Activated CD4-positive, alpha-beta T cell treated with anti-CD3 and anti-CD28 coated beads for 36 hours (primary cell): ENCODE measurements around the gene DSN1. TPM values are rescaled to one million over a fixed set of nuclear protein-coding genes. Genes with fewer than 3 reads are reported as not detected.

Experiments
- ATAC-seq: fragments of 200-7000 bp; cut with Tn5 transposase; one replicate; pipeline ENCODE4 v1.10.0; 2021; ENCODE audit warnings: mild to moderate bottlenecking, moderate library complexity
- CTCF ChIA-PET: fragments of 350-600 bp; sonication (Branson Sonifier 250); formaldehyde crosslinking; loops from one replicate; lab custom pipeline; 2021; ENCODE audit warnings: antibody characterized with exemption; lab: Charles Lee
- POLR2A ChIA-PET: fragments of 350-600 bp; sonication (Branson Sonifier 250); formaldehyde crosslinking; loops from one replicate; lab custom pipeline; 2021; ENCODE audit warnings: antibody characterized with exemption, inconsistent platforms; lab: Charles Lee
- DNase-seq: peaks from one replicate; pipeline ENCODE4 v3.0.0-alpha.2; 2020
- H3K27ac Mint-ChIP-seq: one replicate; pipeline ENCODE4 v1.8.0; 2021; ENCODE audit warnings: mixed read lengths
- H3K27me3 Mint-ChIP-seq: one replicate; pipeline ENCODE4 v1.8.0; 2021; ENCODE audit warnings: mixed read lengths
- H3K36me3 Mint-ChIP-seq: one replicate; pipeline ENCODE4 v1.8.0; 2021; ENCODE audit warnings: low read depth, mixed read lengths
- H3K4me1 Mint-ChIP-seq: one replicate; pipeline ENCODE4 v1.8.0; 2021; ENCODE audit warnings: mixed read lengths
- H3K4me3 Mint-ChIP-seq: one replicate; pipeline ENCODE4 v1.8.0; 2021; ENCODE audit warnings: mild to moderate bottlenecking, moderate library complexity, mixed read lengths
- H3K9me3 Mint-ChIP-seq: one replicate; pipeline ENCODE4 v1.8.0; 2021; ENCODE audit warnings: low read depth, mixed read lengths
- intact Hi-C, 2 experiments: fragments of 100-400 bp; cut with DNase I in 1 of 2; cut with micrococcal nuclease in 1 of 2; formaldehyde crosslinking; loops; one replicate each; pipeline versions ENCODE4 v1.14.2 to v1.15.1; 2022 to 2024; cut with DNase I, micrococcal nuclease
- total RNA-seq, 2 experiments: library from RNA; stranded (reverse); gene quantifications; one replicate each; pipeline ENCODE4 v1.2.3, GENCODE V29; 2021

Gene DSN1
- total RNA-seq, 2 experiments from 2014 or later: 20.4 to 20.7 TPM

- no peaks in the 10 kb centered on the region for H3K4me1 Mint-ChIP-seq
- no peak overlapping the region for H3K27ac Mint-ChIP-seq
- no peaks in the 10 kb centered on the region for H3K27me3 Mint-ChIP-seq
- H3K9me3 Mint-ChIP-seq: no peaks in the 10 kb centered on the region
- intact Hi-C loops: no loop called here
- POLR2A ChIA-PET: interaction anchor here (0.6 kb wide), 1 partner anchor 40 kb away, joined by 3 read pairs; no protein-coding TSS in a partner anchor
- DNase-seq (no peak), ATAC-seq (no peak)
- H3K36me3 Mint-ChIP-seq: no peaks in the 10 kb centered on the region
- H3K4me3 Mint-ChIP-seq: no peak overlapping the region
- CTCF ChIA-PET: interaction anchor here (0.6 to 0.7 kb wide), 2 partner anchors 12 to 1443 kb away, joined by 3 to 5 read pairs; no protein-coding TSS in a partner anchor
Measured at GRCh38 chr20:36795691-36796090, 22.1 kb upstream of the DSN1 start.

- POLR2A ChIA-PET: no interaction called here
- H3K4me3 Mint-ChIP-seq: no peak overlapping the region
- intact Hi-C loops: no loop called here
- no peak for DNase-seq
- ATAC-seq: no peak
- CTCF ChIA-PET: interaction anchor here (0.6 to 2.6 kb wide), 3 partner anchors 15 to 199 kb away, joined by 3 to 7 read pairs (median 4); no protein-coding TSS in a partner anchor
- no peaks in the 10 kb centered on the region for H3K27me3 Mint-ChIP-seq
- H3K4me1 Mint-ChIP-seq: no peaks in the 10 kb centered on the region
- no peaks in the 10 kb centered on the region for H3K36me3 Mint-ChIP-seq
- no peaks in the 10 kb centered on the region for H3K9me3 Mint-ChIP-seq
- H3K27ac Mint-ChIP-seq: no peak overlapping the region
Measured at GRCh38 chr20:36794116-36794474, 20.5 kb upstream of the DSN1 start.

GRCh38 chr20:36793294-36794115 lies 19.9 kb upstream of the DSN1 start:
- ChIA-PET POLR2A (no interaction called here), CTCF (interaction anchor here (0.6 to 2.6 kb wide), 4 partner anchors 16 to 93 kb away, joined by 3 to 7 read pairs (median 4); no protein-coding TSS in a partner anchor)
- H3K4me3 Mint-ChIP-seq: no peak overlapping the region
- H3K4me1 Mint-ChIP-seq: no peaks in the 10 kb centered on the region
- ATAC-seq: no peak
- DNase-seq: no peak
- intact Hi-C loops: no loop called here
- H3K36me3 Mint-ChIP-seq: no peaks in the 10 kb centered on the region
- H3K27ac Mint-ChIP-seq: no peak overlapping the region
- H3K27me3 Mint-ChIP-seq: no peaks in the 10 kb centered on the region
- H3K9me3 Mint-ChIP-seq: no peaks in the 10 kb centered on the region

- ATAC-seq: no peak
- Mint-ChIP-seq H3K27me3 (no peaks in the 10 kb centered on the region), H3K36me3 (no peaks in the 10 kb centered on the region), H3K4me1 (no peaks in the 10 kb centered on the region), H3K27ac (no peak overlapping the region), H3K9me3 (no peaks in the 10 kb centered on the region), H3K4me3 (no peak overlapping the region)
- ChIA-PET POLR2A (no interaction called here), CTCF (interaction anchor here (0.6 to 2.6 kb wide), 3 partner anchors 17 to 943 kb away, joined by 3 to 7 read pairs (median 5); no protein-coding TSS in a partner anchor)
- intact Hi-C loops: no loop called here
- peak; percentile 35 for DNase-seq
Measured at GRCh38 chr20:36792422-36792821, 18.9 kb upstream of the DSN1 start.

- ATAC-seq (no peak), DNase-seq (no peak)
- Mint-ChIP-seq H3K27ac (no peak overlapping the region), H3K36me3 (no peaks in the 10 kb centered on the region), H3K4me1 (no peaks in the 10 kb centered on the region), H3K4me3 (no peak overlapping the region), H3K27me3 (no peaks in the 10 kb centered on the region), H3K9me3 (no peaks in the 10 kb centered on the region)
- POLR2A ChIA-PET: no interaction called here
- CTCF ChIA-PET: interaction anchor here (0.6 to 2.6 kb wide), 3 partner anchors 17 to 942 kb away, joined by 3 to 7 read pairs (median 4); no protein-coding TSS in a partner anchor
- intact Hi-C loops: no loop called here
Measured at GRCh38 chr20:36791862-36792261, 18.3 kb upstream of the DSN1 start.

GRCh38 chr20:36786663-36787062 lies 13.1 kb upstream of the DSN1 start:
- H3K36me3 Mint-ChIP-seq: no peaks in the 10 kb centered on the region

GRCh38 chr20:36786246-36786645 lies 12.7 kb upstream of the DSN1 start:
- H3K27ac Mint-ChIP-seq: no peak overlapping the region
- H3K4me3 Mint-ChIP-seq: no peak overlapping the region
- no peaks in the 10 kb centered on the region for H3K4me1 Mint-ChIP-seq
- CTCF ChIA-PET: interaction anchor here (1.1 kb wide), 1 partner anchor 12 kb away, joined by 4 read pairs; no protein-coding TSS in a partner anchor
- POLR2A ChIA-PET: no interaction called here
- no peaks in the 10 kb centered on the region for H3K27me3 Mint-ChIP-seq
- no peak for ATAC-seq
- intact Hi-C loops: no loop called here
- DNase-seq: no peak
- H3K9me3 Mint-ChIP-seq: no peaks in the 10 kb centered on the region
- no peaks in the 10 kb centered on the region for H3K36me3 Mint-ChIP-seq

More at GRCh38 chr20:36786663-36787062, 13.1 kb upstream of the DSN1 start:
- POLR2A ChIA-PET: no interaction called here
- H3K4me3 Mint-ChIP-seq: no peak overlapping the region
- ATAC-seq: no peak
- no peak overlapping the region for H3K27ac Mint-ChIP-seq
- DNase-seq: no peak
- CTCF ChIA-PET: interaction anchor here (1.1 kb wide), 1 partner anchor 12 kb away, joined by 4 read pairs; no protein-coding TSS in a partner anchor
- no peaks in the 10 kb centered on the region for H3K4me1 Mint-ChIP-seq
- intact Hi-C loops: no loop called here
- no peaks in the 10 kb centered on the region for H3K27me3 Mint-ChIP-seq
- no peaks in the 10 kb centered on the region for H3K9me3 Mint-ChIP-seq

- ATAC-seq: no peak
- no peak overlapping the region for H3K27ac Mint-ChIP-seq
- intact Hi-C loops: no loop called here
- H3K4me1 Mint-ChIP-seq: no peaks in the 10 kb centered on the region
- H3K36me3 Mint-ChIP-seq: no peaks in the 10 kb centered on the region
- H3K9me3 Mint-ChIP-seq: no peaks in the 10 kb centered on the region
- H3K4me3 Mint-ChIP-seq: no peak overlapping the region
- ChIA-PET POLR2A (no interaction called here), CTCF (interaction anchor here (0.9 kb wide), 1 partner anchor 12 kb away, joined by 3 read pairs; the partner anchor contains the start of gene DSN1)
- no peak for DNase-seq
- no peaks in the 10 kb centered on the region for H3K27me3 Mint-ChIP-seq
Measured at GRCh38 chr20:36785308-36785707, 11.7 kb upstream of the DSN1 start.

GRCh38 chr20:36784900-36785299 lies 11.3 kb upstream of the DSN1 start:
- Mint-ChIP-seq H3K4me1 (no peaks in the 10 kb centered on the region), H3K9me3 (no peaks in the 10 kb centered on the region)
- no peak for ATAC-seq

GRCh38 chr20:36784116-36784515 lies 10.6 kb upstream of the DSN1 start:
- DNase-seq (no peak), ATAC-seq (no peak)
- intact Hi-C loops: no loop called here
- H3K4me3 Mint-ChIP-seq: no peak overlapping the region
- CTCF ChIA-PET: interaction anchor here (0.9 kb wide), 1 partner anchor 10 kb away, joined by 3 read pairs; the partner anchor contains the start of gene DSN1
- no peaks in the 10 kb centered on the region for H3K36me3 Mint-ChIP-seq
- no peaks in the 10 kb centered on the region for H3K27me3 Mint-ChIP-seq
- H3K9me3 Mint-ChIP-seq: no peaks in the 10 kb centered on the region
- POLR2A ChIA-PET: no interaction called here
- no peak overlapping the region for H3K27ac Mint-ChIP-seq
- H3K4me1 Mint-ChIP-seq: no peaks in the 10 kb centered on the region

More at GRCh38 chr20:36784900-36785299, 11.3 kb upstream of the DSN1 start:
- ChIA-PET POLR2A (no interaction called here), CTCF (interaction anchor here (0.9 kb wide), 1 partner anchor 11 kb away, joined by 3 read pairs; the partner anchor contains the start of gene DSN1)
- intact Hi-C loops: no loop called here
- Mint-ChIP-seq H3K27me3 (no peaks in the 10 kb centered on the region), H3K36me3 (no peaks in the 10 kb centered on the region), H3K4me3 (no peak overlapping the region), H3K27ac (no peak overlapping the region)
- no peak for DNase-seq

GRCh38 chr20:36779656-36780025 lies 6.1 kb upstream of the DSN1 start:
- no peak overlapping the region for H3K27ac Mint-ChIP-seq
- H3K4me3 Mint-ChIP-seq: no peak overlapping the region
- no peaks in the 10 kb centered on the region for H3K4me1 Mint-ChIP-seq
- ChIA-PET POLR2A (no interaction called here), CTCF (interaction anchor here (0.6 to 1.3 kb wide), 2 partner anchors 9 to 36 kb away, joined by 3 to 4 read pairs; no protein-coding TSS in a partner anchor)
- ATAC-seq: no peak
- intact Hi-C loops: loop anchor here in 1 of 2 experiments (10.0 kb wide), 2 partner anchors 825 to 1005 kb away; partner anchors contain the start of genes PHF20 and SCAND1
- no peaks in the 10 kb centered on the region for H3K9me3 Mint-ChIP-seq
- DNase-seq: no peak
- no peaks in the 10 kb centered on the region for H3K36me3 Mint-ChIP-seq
- H3K27me3 Mint-ChIP-seq: no peaks in the 10 kb centered on the region
